IMR-90 (cell line): ENCODE results near the gene PELI1.

Source experiments
- CHD1 ChIP-seq: IDR thresholded peaks from 2 replicates; pipeline ENCODE4 v1.6.1; 2012; ENCODE audit warnings: low read depth, low read length, improper control_type of control experiment
- MAFK ChIP-seq: IDR thresholded peaks from 2 replicates; pipeline ENCODE4 v1.6.1; 2012; ENCODE audit warnings: low read depth, low read length, improper control_type of control experiment
- MAZ ChIP-seq: IDR thresholded peaks from 2 replicates; pipeline ENCODE4 v1.6.1; 2012; ENCODE audit warnings: low read depth, mild to moderate bottlenecking, low read length, improper control_type of control experiment, moderate library complexity, borderline replicate concordance
- POLR2A ChIP-seq: IDR thresholded peaks from 2 replicates; pipeline ENCODE4 v1.6.1; 2012; ENCODE audit warnings: mild to moderate bottlenecking, low read depth, low read length
- RCOR1 ChIP-seq: IDR thresholded peaks from 2 replicates; pipeline ENCODE4 v1.6.1; 2012; ENCODE audit warnings: mild to moderate bottlenecking, low read length, improper control_type of control experiment; ENCODE audit not compliant: insufficient replicate concordance
- SMC3 ChIP-seq: fragments of 150-350 bp; IDR thresholded peaks from 2 replicates; pipeline ENCODE4 v1.6.1; 2016; ENCODE audit warnings: low read depth, mild to moderate bottlenecking, antibody characterized with exemption, low read length, moderate library complexity
- TF ChIP-seq, protein P1 (sequence below): conservative IDR thresholded peaks from 2 replicates; pipeline ENCODE4 v1.5.1; 2012; ENCODE audit warnings: mild to moderate bottlenecking, low read depth, low read length, improper control_type of control experiment

DNA sequence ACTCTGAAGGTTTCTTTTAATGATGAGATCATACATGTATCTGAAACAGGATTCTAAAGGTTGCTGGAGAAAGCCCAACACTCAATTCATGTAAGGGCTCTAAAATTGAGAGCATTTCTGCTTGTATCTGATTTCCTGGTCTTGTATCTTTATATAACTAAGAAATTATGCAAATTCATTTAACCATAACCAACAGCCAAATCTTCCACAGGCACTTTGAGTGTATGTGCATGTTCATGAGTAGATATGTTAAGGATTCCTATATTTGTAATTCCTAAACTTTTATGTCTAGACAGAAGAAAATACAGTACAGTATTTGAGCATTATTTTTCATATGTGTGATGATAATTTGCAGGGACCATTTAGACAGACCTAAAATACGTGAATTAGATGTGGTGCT is 20.4 kb upstream of the PELI1 start:
- TF ChIP-seq, protein P1, sequence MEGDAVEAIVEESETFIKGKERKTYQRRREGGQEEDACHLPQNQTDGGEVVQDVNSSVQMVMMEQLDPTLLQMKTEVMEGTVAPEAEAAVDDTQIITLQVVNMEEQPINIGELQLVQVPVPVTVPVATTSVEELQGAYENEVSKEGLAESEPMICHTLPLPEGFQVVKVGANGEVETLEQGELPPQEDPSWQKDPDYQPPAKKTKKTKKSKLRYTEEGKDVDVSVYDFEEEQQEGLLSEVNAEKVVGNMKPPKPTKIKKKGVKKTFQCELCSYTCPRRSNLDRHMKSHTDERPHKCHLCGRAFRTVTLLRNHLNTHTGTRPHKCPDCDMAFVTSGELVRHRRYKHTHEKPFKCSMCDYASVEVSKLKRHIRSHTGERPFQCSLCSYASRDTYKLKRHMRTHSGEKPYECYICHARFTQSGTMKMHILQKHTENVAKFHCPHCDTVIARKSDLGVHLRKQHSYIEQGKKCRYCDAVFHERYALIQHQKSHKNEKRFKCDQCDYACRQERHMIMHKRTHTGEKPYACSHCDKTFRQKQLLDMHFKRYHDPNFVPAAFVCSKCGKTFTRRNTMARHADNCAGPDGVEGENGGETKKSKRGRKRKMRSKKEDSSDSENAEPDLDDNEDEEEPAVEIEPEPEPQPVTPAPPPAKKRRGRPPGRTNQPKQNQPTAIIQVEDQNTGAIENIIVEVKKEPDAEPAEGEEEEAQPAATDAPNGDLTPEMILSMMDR, result no peak
- TF ChIP-seq CHD1 (no peak), MAZ (no peak), POLR2A (no peak), RCOR1 (no peak), MAFK (no peak), SMC3 (no peak)
